NCI-H1930 (cell line): ENCODE data around the gene SVEP1.
A peak's percentile ranks its signal among the peaks of the same experiment; 100 is the strongest.
"Not testable (repeated sequence)": the region's sequence is repeated elsewhere in the genome, so short reads cannot be mapped to it uniquely, and the experiment has no call there.

ENCODE experiments used
- DNase-seq, 2 experiments: peaks; one replicate each; lab custom pipeline; 2025; lab: John Stamatoyannopoulos, UW

The SVEP1 gene

DNA sequence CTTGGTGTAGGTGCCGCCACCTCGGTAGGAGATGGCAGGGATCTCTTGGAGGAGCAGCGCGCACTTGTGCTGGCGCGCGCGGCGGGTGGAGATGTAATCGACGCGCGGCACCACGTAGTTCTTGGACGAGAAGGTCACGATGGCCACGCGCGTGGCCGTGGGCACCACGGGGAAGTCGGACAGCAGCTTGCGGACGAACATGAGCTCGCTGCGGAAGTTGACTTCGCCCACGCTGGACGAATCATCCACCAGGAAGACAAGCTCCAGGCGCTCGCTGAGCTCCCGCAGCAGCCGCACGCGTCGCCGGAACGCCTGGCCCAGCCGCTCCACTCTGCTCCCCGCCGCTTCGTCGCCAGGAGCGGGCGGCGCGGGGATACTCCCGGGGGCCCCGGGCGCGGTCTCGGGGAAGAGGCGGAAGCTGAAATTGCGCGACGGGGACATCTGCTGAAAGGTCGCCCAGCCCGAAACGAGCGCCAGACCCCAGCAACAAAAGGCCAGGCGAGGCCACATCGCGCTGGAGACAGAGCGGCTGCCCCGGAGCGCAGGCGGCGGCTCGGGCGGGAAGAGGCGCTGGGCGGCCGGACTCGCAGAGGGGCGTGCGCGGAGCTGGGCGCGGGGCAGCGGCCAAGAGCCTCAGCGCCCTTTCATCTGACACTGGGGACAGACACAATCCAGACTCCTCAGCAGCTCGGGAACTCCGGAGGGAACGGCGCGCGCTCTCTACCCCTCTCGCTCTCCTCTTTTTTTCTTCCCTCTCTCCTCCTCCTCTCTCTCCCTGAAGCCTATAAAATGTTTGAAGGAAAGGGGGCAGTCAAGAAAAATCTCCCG is at the start of gene SVEP1:
Gene SVEP1, minus strand, starts transcription at position 708 of the 828 bp plus-strand sequence. Its CDS starts 198 bp downstream, at position 510.
- DNase-seq = peak in 1 of 2 experiments; percentile 11

DNA sequence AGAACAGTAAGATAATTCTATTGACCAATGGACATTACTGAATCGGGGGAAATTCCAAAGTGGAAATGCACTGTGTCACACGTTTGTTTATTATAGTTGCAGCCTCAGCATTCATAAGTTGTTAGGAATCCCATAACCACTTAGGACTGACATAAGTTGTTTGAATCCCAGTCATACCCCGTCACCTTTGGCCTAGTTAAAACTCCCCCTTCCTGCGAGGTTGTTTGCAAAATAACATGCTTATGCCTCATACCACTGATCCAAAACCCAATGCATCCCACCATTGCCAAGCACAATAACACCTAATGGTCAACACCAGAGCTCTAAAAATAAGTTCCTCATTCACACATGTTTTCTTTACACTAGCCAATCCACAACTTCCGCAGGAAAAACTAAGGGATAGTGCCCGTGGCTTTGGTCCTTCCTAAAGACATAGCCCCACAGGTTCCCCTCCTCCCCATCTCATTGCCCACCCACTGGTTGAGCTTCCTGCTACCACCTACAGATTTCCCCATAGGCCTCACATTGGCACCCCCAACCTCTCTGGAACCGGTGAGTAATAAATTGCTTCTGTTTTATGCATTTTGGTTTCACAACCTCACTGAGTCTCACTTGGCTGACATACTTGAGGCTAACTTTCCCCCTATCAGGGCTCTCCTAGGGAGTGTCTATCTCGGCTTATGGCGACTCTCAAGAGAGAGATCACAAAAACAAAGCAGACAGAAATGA is 46.7 kb upstream of the SVEP1 start:
- no peak for DNase-seq

DNA sequence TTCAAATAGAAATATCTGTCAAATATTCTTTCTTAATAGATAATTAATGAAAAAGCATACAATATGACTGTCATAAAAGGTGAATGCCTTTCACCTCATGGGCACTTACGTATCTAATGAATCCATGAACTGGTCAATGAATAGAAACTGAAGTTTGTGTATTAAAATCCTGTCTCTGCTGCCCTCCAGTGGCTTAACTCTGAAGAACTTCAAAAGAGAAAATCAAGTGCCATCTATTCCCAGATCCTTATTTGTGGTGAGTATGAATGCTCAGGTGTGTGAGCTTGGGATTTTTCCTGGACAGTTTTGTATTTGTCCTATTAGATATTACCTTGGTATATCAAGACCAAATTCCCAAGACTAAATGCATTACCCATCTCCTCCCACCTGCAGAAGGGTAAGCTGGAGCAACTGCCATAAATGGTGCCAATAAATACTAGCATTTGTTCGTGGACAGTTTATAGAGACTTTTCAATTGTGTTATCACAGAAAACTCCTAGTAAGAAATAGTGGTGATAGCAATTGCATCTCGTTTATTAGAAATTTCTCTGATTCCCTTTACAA is 44.0 kb upstream of the SVEP1 start:
- DNase-seq = peak; percentile 38 to 42

DNA sequence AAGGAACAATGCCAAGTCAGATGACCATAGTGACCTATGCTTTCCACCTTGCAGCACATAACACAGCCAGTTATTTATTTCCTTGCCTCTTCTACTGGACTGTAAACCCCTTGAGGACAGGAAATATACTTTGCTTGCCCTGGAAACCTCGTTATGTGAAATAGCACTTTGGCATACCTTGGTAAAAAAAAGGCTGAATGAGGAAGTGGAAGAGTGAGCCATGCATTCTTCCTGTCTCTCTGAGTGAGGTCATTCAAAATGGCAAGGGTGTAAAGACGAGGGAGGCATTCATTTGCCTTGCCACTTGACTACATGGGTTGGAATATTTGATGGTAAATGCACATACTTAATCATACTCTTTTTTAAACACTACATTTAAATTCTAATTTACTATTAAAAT is 42.8 kb upstream of the SVEP1 start:
- no peak for DNase-seq

DNA sequence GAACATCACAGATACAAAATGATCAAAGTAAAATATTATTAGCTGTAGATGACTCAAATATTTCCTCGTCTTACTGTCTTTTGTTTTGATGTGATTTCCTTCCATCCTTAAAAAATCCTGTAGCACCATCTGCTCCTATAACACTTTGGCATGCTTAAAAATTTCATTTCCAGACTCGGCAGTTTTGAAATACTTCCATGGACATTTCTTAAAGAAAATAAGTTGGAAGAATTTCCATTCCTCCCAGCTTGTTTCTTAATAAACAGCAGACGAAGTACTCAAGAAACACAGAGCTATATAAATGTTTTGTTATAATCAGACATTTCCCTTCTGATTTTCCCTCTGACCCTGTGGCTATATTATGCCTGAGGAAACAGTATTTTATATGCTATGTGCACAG is 41.2 kb upstream of the SVEP1 start:
- DNase-seq = no peak

DNA sequence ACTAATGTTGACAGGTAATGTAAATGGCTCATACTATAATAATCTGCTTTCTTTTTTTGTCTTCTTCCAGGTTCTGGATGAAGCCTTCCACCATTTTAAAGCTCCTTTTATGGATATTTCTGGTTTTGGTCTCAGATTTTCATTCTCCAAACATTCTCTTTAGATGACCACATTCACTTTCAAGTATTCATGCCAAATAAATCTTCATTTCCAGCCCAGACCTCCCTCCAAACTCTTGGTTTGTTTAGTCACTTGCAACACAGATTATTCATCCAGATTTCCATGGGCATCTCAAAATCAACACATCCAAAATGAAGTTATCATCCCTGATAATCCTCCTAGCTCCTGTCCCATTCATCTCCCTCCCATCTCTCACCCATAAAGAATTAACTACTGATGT is 40.3 kb upstream of the SVEP1 start:
- no peak for DNase-seq

DNA sequence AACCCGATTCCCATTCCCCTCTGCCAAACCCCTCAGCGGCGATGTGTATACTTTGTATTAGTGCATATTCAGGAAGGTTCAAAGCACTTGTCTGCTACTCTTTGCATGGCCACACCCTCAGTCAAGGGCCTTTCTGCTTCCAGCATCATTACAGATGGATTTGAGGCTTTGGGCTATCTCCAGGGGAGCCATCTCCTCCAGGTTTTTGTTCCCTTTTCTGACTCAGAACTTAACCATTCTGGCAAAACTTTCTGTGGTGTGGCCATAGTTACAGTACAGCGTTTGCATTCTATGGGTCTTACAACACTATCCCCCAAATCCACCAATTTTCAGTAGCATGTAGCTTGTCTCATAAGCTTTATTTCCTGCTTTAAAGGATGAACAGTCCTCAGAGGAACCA is 36.0 kb upstream of the SVEP1 start:
- DNase-seq = no peak

DNA sequence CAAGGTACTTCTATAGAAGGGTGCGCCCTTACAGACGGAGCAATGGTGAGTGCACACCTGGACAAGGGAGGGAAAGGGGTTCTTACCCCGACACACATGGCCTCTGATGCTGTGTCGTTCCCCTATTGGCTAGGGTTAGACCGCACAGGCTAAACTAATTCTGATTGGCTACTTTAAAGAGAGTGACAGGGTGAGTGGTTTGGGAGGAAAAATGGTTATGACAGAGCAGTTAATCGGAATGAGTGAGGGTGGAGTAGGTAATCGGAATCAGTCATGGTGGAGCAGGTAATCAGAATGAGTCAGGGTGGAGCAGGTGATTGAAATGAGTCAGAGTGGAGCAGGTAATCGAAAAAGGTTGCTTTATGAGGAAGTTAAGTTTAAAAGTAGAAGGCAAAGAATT is 35.0 kb upstream of the SVEP1 start:
- DNase-seq = not testable (repeated sequence)

DNA sequence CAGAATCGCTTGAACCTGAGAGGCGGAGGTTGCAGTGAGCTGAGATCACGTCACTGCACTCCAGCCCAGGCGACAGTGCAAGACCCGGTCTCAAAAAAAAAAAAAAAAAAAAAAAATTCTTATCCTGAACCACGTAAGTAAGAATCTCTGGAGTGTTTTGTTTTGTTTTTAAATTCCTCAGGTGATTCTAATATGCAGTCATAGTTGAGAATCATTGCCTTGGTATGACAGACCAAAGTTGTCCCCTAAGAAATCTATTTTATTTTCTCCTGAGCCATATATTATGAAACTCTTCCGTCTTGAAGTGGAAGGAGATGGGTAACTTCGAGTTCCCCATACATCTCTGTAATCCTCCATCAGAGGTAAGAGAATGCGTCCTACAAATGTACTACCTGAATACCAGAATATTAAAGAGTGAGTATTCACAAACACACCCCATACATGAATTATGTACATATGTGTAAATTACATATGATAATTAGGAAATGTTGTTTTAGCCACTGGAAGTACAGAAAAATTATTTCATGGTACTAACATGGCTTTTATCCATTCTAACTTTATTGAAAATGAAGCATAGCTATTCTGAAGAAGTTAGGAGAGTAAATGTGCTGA is 26.7 kb upstream of the SVEP1 start:
- DNase-seq = no peak

DNA sequence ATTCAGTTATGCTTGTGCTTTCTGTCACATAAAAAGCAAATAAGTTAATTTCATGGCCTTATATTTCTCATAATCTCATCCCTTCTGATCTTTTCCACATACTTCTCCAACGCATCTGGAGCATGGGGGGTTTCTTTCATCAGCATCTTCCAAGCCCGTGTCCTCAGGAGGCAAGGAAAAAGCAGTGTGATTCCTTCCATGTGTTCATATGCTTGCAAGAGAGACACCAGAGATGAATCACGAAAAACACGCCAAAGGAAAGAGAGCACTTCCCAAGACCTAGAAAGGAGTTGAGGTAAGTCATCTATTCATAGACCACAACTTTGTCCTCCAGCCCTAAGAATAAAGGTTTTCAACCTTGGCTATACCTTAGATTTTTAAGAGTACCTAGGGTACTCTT is 26.0 kb upstream of the SVEP1 start:
- no peak for DNase-seq

DNA sequence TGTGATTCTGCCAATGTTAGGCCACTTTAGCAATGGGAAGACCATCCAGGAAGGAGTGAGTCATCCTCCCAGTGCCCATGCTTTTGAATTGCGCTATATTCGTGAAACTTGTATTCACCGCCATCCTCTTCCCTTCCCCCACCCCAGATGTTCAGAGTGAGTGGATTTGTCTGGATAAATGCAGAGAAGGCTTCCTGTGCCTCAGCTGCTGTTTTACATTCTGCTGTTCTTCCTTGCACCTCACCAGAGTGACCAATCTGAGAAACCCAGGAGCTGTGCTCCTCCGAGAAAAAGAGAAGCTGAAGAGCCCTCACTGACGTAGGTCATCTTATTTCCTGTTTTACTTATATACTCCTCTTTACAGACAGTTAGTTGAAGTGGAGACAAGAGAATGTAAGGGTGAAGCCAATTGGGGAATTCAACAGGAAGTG is 24.6 kb upstream of the SVEP1 start:
- no peak for DNase-seq

DNA sequence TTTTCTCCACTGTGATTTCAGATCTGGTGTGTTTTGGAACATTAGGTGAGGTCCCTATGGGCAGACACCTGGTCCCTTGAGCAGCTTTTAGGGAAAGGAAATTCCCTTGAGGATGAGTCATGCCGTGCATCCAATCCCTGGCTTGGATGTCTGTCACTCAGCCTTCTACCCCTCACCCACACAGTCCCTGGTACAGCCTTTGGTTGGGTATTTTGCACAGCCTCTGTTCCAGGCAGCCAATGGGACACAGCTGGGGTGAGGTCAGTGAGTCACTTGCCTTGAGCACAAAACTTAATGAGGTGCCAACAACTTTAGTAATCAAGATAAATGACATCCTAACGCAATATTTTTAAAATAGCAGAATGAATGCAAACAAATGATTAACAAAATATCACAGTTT is 22.7 kb upstream of the SVEP1 start:
- DNase-seq = no peak

DNA sequence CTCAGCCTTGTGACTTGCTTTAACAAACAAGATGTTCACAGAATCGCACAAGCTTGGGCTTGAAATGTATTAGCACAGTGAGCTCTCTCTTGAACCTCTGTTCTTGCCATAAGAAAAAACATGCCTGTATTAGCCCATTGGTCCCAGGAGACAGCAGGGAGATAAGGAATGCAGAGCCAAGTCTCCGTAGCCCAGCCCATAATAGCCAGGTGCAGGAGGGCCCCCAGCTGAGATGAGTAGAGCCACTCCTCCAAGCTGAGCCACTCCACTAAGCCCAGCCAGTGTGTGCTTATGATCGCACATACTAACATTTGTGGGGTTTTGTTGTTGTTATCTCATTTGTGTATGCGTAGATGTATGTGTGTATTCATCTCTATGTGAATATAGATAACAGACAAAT is 21.6 kb upstream of the SVEP1 start:
- DNase-seq = no peak

DNA sequence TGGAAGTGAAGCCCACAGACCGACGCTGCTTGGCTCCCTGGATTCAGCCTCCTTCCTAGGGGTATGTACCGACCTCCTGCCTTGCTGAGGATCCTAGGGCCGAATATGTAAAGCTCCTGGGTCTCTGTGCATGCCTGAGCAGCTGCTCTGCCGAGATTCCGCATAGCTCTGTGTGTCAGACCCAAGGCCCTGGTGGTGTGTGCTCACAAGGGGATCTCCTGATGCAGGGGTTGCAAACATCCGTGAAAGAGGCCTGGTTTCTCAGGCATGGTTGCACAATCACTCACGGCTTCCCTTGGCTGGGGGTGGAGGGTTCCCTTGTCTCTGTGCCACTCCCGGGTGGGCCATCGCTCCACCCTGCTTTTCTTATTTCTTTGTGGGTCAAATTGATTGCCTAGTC is 19.9 kb upstream of the SVEP1 start:
- DNase-seq = no peak

DNA sequence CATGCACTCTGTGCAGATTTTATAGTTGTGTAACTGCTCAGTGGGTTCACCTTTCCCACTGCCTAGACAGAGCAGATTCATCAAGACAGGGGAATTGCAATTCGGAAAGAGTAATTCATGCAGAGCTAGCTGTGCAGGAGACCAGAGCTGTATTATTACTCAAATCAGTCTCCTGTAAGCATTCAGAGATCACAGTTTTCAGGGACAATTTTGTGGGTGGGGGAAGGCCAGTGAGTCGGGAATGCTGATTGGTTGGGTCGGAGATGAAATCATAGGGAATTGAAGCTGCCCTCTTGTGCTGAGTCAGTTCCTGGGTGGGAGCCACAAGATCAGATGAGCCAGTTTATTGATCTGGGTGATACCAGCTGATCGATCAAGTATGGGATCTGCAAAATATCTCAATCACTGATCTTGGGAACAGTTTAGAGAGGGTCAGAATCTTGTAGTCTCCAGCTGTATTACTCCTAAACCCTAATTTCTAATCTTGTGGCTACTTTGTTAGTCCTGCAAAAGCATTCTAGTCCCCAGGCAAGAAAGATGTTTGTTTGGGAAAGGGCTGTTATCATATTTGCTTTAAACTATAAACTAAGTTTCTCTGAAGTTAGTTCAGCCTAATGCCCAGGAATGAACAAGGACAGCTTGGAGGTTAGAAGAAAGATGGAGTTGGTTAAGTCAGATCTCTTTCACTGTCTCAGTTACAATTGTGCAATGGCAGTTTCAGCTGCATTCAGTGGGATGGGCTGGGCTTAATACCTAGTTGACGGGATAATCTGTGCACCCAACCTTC is 12.7 kb upstream of the SVEP1 start:
- DNase-seq = no peak

DNA sequence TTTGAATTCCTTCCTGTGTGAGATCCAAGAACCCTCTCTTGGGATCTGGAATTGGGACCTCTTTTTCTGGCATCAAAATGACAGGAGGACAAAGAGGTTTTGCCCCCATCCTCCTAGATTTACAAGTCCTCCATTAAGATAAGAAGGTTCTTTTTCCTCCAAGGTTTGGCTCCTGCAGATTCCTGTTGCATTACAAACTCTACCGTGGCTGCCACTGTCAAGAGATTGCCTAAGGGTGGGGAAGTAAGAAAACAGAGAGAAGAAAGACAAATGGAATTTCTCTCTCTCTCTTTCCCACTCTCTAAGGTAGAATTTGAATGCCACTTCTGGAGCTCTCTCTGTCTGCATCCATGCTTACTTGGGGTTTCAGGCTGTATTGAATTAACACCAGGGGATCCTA is 12.0 kb upstream of the SVEP1 start:
- DNase-seq = no peak

DNA sequence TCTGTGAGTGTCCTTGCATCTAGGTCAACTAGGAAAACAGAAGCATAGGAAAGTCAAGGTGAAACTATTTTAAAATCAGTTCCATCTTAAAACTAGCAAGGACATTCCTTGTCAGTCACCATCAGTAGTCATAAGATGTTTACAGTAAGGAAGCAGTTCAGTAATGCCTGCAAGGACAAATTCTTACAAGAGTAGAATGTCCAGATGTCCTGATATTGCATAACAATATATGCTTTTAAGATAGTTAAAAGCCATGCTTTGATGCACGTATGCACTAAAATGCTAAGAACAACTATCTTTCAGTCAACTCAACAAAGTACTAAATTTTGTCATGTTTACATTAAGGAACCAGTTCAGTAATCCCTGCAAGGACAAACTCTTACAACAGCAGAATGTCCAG is 11.3 kb upstream of the SVEP1 start:
- DNase-seq = no peak

DNA sequence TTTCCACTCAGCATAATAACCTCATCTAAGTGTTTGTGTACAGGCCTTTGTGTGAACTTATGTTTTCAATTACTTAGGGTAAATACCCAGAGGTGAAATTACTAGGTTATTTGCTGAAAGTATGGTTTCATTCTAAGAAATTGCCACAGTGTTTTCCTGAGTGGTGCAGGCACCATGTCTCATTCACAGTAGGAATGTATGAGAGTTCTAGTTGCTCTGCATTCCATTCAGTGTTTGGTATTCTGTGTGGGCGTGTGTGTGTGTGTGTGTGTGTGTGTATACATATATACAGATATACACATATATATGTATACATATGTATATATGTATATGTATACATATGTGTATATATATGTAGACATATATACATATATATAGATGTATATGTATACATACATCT is 8.8 kb upstream of the SVEP1 start:
- no peak for DNase-seq

DNA sequence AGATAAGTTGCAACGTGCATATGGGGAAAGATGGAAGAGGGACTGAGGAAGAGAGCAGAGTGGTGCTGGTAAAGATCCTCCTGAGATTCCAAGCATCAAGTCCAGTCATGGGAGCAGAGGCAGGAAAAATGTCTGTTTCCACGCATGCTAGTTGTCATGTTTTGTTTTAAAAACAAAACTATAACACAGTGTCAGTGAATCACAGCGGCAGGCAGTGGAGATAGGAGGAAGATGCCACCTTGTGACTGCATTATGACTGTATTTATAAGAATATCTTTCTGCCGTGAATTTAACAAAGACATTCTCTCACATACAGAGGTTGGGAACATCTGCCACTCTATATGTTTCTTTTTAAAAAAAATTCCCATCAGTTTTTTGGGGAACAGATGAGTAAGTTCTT is 3.7 kb upstream of the SVEP1 start:
- DNase-seq = no peak

DNA sequence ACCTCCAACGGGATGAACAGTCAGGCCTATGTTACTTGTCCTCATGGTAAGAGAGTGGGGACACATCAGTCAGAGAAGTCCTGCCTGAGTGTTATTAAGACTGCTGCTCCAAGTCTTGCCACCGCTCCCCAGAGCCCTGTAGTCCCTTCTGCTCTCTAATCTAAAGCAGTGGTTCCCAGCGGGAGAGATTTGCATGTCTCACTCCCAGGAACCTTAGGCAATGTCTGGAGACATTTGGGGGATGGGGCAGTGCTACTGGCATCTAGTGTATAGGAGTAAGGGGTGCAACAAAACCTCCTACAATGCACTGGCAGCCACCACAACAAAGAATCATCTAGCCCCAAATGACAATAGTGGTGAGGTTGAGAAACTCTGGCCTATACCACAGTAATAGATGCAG is 2.6 kb upstream of the SVEP1 start:
- no peak for DNase-seq

DNA sequence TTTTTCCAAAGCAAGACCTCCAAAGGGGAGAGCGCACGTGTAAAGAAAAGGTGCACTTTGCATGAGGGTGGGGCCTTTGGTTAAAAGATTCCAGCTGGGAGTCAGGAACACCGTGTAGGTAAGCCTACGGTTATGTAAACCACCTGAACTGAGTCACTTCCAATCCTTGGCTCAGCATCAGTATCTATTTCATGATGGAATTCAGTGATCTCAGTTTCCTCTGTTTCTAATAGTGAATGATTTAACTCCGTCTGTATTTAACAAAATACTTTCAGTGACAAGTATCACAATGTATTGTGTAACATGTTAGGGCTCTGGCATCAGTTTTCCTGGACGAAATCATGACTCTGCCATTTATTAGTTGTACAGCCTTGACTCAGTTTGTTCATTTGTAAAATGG is 1.3 kb upstream of the SVEP1 start:
- no peak for DNase-seq

DNA sequence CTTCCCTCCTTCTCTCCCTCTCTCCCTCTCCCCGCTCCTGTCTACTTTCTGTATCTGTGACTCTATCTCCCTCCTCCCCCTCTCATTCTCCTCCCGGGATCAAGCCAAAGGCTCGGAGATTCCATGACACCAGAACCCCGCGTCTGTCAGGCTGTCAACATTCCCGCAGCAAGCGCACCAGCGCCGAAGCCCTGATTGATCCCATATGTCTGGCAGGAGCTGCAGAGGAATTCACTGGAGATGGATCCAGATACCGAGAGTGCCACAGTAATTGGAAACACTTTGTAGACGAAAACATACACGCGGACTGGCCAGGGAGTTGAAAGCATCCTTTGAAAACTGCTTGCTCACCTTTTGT is 300 bp upstream of the SVEP1 start:
- no peak for DNase-seq
